SU-DHL-6 (cell line): Measurements from ENCODE around the gene FGB.

Experiments
- H2AFZ ChIP-seq: fragments of 200-600 bp; sonication (generic); 2 replicates; pipeline ENCODE4 v1.6.1; 2014; ENCODE audit warnings: low read depth, mild to moderate bottlenecking, moderate library complexity, mixed read lengths, antibody characterized with exemption, low read length; ENCODE audit not compliant: severe bottlenecking
- H3F3A ChIP-seq: fragments of 200-600 bp; shearing (Covaris generic); 2 replicates; pipeline ENCODE4 v1.6.0; 2016; ENCODE audit warnings: antibody characterized with exemption, mild to moderate bottlenecking; ENCODE audit not compliant: insufficient read depth
- H3K27ac ChIP-seq: fragments of 200-600 bp; sonication (generic); 2 replicates; pipeline ENCODE4 v1.5.1; 2016; ENCODE audit warnings: low read depth, mild to moderate bottlenecking, low read length, moderate library complexity, mixed read lengths
- H3K27me3 ChIP-seq: fragments of 200-600 bp; sonication (generic), shearing (Covaris generic); 2 replicates; pipeline ENCODE4 v1.6.0; 2014; ENCODE audit warnings: mild to moderate bottlenecking, low read length
- H3K36me3 ChIP-seq: fragments of 200-600 bp; sonication (generic); 2 replicates; pipeline ENCODE4 v1.6.1; 2014; ENCODE audit warnings: mild to moderate bottlenecking, low read length, mixed read lengths
- H3K4me2 ChIP-seq: fragments of 300-600, 200-600 bp; shearing (Covaris generic), sonication (generic); 2 replicates; pipeline ENCODE4 v1.6.0; 2014; ENCODE audit warnings: low read length, low read depth, mild to moderate bottlenecking; ENCODE audit not compliant: poor library complexity, severe bottlenecking
- H3K4me3 ChIP-seq: fragments of 200-600 bp; sonication (generic); 2 replicates; pipeline ENCODE4 v1.5.1; 2014; ENCODE audit warnings: antibody characterized with exemption, low read length, mild to moderate bottlenecking, mixed read lengths; ENCODE audit not compliant: insufficient read depth, poor library complexity, severe bottlenecking
- H3K79me2 ChIP-seq: fragments of 200-600 bp; sonication (generic); 2 replicates; pipeline ENCODE4 v1.6.1; 2014; ENCODE audit warnings: mild to moderate bottlenecking, low read length, moderate library complexity; ENCODE audit not compliant: insufficient read depth
- H3K9ac ChIP-seq: fragments of 200-600 bp; sonication (generic); 2 replicates; pipeline ENCODE4 v1.7.0; 2014; ENCODE audit warnings: mild to moderate bottlenecking, low read length
- H3K9me2 ChIP-seq: fragments of 200-600 bp; sonication (generic); replicated peaks from 2 replicates; pipeline ENCODE4 v1.6.1; 2014; ENCODE audit warnings: low read length; ENCODE audit not compliant: insufficient read depth
- H3K9me3 ChIP-seq: fragments of 200-600 bp; sonication (generic); 2 replicates; pipeline ENCODE4 v1.6.1; 2014; ENCODE audit warnings: low read length, mixed read lengths; ENCODE audit not compliant: insufficient read depth
- H4K20me1 ChIP-seq: fragments of 200-600 bp; sonication (generic); 2 replicates; pipeline ENCODE4 v1.6.1; 2014; ENCODE audit warnings: low read depth, mild to moderate bottlenecking, antibody characterized with exemption, low read length, moderate library complexity, mixed read lengths
- EZH2phosphoT487 ChIP-seq: fragments of 200-600 bp; sonication (generic), shearing (Covaris generic); conservative IDR thresholded peaks from 2 replicates; pipeline ENCODE4 v1.6.1; 2018; ENCODE audit warnings: mild to moderate bottlenecking, antibody characterized with exemption, low read length, moderate library complexity, mixed read lengths
- TF ChIP-seq, protein P1 (sequence below): fragments of 200-600 bp; sonication (generic); IDR thresholded peaks from one replicate; pipeline ENCODE4 v1.5.1; 2017; ENCODE audit warnings: antibody characterized with exemption, mild to moderate bottlenecking, low read length, moderate library complexity; ENCODE audit not compliant: insufficient read depth, poor library complexity, severe bottlenecking

The FGB gene

DNA sequence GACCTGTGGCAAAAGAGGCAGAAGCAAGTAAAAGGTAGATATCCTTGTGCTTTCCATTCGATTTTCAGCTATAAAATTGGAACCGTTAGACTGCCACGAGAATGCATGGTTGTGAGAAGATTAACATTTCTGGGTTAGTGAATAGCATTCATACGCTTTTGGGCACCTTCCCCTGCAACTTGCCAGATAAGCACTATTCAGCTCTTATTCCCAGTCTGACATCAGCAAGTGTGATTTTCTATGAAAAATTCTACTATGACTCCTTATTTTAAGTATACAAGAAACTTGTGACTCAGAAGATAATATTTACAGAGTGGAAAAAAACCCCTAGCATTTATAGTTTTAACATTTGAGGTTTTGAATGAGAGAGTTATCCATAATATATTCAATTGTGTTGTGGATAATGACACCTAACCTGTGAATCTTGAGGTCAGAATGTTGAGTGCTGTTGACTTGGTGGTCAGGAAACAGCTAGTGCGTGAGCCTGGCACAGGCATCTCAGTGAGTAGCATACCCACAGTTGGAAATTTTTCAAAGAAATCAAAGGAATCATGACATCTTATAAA, 3.9 kb downstream of the FGB start:
- Histone ChIP-seq H3K9ac (no peak overlapping the region), H3K4me2 (no peak overlapping the region), H3K27ac (no peak overlapping the region), H3K27me3 (no peaks in the 10 kb centered on the region), H3K36me3 (no peaks in the 10 kb centered on the region), H2AFZ (no peak overlapping the region), H4K20me1 (no peaks in the 10 kb centered on the region), H3K9me2 (no peaks in the 10 kb centered on the region), H3K79me2 (no peaks in the 10 kb centered on the region), H3F3A (no peaks in the 10 kb centered on the region), H3K9me3 (no peaks in the 10 kb centered on the region), H3K4me3 (no peak overlapping the region)
- no peak for TF ChIP-seq EZH2phosphoT487
- TF ChIP-seq, protein P1, sequence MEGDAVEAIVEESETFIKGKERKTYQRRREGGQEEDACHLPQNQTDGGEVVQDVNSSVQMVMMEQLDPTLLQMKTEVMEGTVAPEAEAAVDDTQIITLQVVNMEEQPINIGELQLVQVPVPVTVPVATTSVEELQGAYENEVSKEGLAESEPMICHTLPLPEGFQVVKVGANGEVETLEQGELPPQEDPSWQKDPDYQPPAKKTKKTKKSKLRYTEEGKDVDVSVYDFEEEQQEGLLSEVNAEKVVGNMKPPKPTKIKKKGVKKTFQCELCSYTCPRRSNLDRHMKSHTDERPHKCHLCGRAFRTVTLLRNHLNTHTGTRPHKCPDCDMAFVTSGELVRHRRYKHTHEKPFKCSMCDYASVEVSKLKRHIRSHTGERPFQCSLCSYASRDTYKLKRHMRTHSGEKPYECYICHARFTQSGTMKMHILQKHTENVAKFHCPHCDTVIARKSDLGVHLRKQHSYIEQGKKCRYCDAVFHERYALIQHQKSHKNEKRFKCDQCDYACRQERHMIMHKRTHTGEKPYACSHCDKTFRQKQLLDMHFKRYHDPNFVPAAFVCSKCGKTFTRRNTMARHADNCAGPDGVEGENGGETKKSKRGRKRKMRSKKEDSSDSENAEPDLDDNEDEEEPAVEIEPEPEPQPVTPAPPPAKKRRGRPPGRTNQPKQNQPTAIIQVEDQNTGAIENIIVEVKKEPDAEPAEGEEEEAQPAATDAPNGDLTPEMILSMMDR, result no peak

DNA sequence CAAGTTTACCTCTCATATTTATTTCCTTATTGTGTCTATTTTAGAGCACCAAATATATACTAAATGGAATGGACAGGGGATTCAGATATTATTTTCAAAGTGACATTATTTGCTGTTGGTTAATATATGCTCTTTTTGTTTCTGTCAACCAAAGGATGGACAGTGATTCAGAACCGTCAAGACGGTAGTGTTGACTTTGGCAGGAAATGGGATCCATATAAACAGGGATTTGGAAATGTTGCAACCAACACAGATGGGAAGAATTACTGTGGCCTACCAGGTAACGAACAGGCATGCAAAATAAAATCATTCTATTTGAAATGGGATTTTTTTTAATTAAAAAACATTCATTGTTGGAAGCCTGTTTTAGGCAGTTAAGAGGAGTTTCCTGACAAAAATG, 6.2 kb downstream of the FGB start:
- Histone ChIP-seq H3K9ac (no peak overlapping the region), H3K27me3 (no peaks in the 10 kb centered on the region), H3K79me2 (no peaks in the 10 kb centered on the region), H3K27ac (no peak overlapping the region), H2AFZ (no peak overlapping the region), H3K4me3 (no peak overlapping the region), H3F3A (no peaks in the 10 kb centered on the region), H3K9me3 (no peaks in the 10 kb centered on the region), H4K20me1 (no peaks in the 10 kb centered on the region), H3K4me2 (no peak overlapping the region), H3K36me3 (no peaks in the 10 kb centered on the region), H3K9me2 (no peaks in the 10 kb centered on the region)
- no peak for TF ChIP-seq EZH2phosphoT487
- TF ChIP-seq, protein P1, result no peak

DNA sequence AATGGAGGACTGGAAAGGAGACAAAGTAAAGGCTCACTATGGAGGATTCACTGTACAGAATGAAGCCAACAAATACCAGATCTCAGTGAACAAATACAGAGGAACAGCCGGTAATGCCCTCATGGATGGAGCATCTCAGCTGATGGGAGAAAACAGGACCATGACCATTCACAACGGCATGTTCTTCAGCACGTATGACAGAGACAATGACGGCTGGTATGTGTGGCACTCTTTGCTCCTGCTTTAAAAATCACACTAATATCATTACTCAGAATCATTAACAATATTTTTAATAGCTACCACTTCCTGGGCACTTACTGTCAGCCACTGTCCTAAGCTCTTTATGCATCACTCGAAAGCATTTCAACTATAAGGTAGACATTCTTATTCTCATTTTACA, 6.8 kb downstream of the FGB start:
- Histone ChIP-seq H3K36me3 (no peaks in the 10 kb centered on the region), H2AFZ (no peak overlapping the region), H3K27me3 (no peaks in the 10 kb centered on the region), H3K4me2 (no peak overlapping the region), H3K9me2 (no peaks in the 10 kb centered on the region), H3K79me2 (no peaks in the 10 kb centered on the region), H3K9ac (no peak overlapping the region), H4K20me1 (no peaks in the 10 kb centered on the region), H3K4me3 (no peak overlapping the region), H3K9me3 (no peaks in the 10 kb centered on the region), H3K27ac (no peak overlapping the region), H3F3A (no peaks in the 10 kb centered on the region)
- TF ChIP-seq, protein P1, result no peak
- no peak for TF ChIP-seq EZH2phosphoT487
